DMS 273 treated with DMSO at 0.1 percent for 48 hours (cell line): Measurements from ENCODE around the gene CFAP20DC.

Source experiments
- DNase-seq: peaks from one replicate; lab custom pipeline; 2025; lab: John Stamatoyannopoulos, UW

CFAP20DC gene

GRCh38 chr3:58800032-58800431, 249.8 kb downstream of the CFAP20DC start:
- DNase-seq: no peak

GRCh38 chr3:58799271-58799670, 250.6 kb downstream of the CFAP20DC start:
- no peak for DNase-seq

- no peak for DNase-seq
These were observed 251.5 kb downstream of the CFAP20DC start for GRCh38 chr3:58798312-58798711.

GRCh38 chr3:58794750-58795149, 255.1 kb downstream of the CFAP20DC start:
- no peak for DNase-seq

- no peak for DNase-seq
These were observed 255.9 kb downstream of the CFAP20DC start for GRCh38 chr3:58793938-58794337.

GRCh38 chr3:58792921-58793451, 256.8 kb downstream of the CFAP20DC start:
- DNase-seq: no peak

GRCh38 chr3:58789385-58789784, 260.4 kb downstream of the CFAP20DC start:
- no peak for DNase-seq

- DNase-seq: no peak
These were observed 264.9 kb downstream of the CFAP20DC start for GRCh38 chr3:58784888-58785287.

- no peak for DNase-seq
These were observed 265.4 kb downstream of the CFAP20DC start for GRCh38 chr3:58784425-58784824.

- DNase-seq: no peak
These were observed 266.0 kb downstream of the CFAP20DC start for GRCh38 chr3:58783845-58784244.

GRCh38 chr3:58779934-58780333, 269.9 kb downstream of the CFAP20DC start:
- no peak for DNase-seq

- DNase-seq: no peak
These were observed 273.6 kb downstream of the CFAP20DC start for GRCh38 chr3:58776231-58776630.

GRCh38 chr3:58772462-58772861, 277.4 kb downstream of the CFAP20DC start:
- DNase-seq: no peak

GRCh38 chr3:58769065-58769464, 280.8 kb downstream of the CFAP20DC start:
- no peak for DNase-seq

- no peak for DNase-seq
These were observed 283.1 kb downstream of the CFAP20DC start for GRCh38 chr3:58766587-58767282.

- no peak for DNase-seq
These were observed 294.7 kb downstream of the CFAP20DC start for GRCh38 chr3:58755150-58755549.

GRCh38 chr3:58754074-58754473, 295.8 kb downstream of the CFAP20DC start:
- no peak for DNase-seq

- no peak for DNase-seq
These were observed 297.8 kb downstream of the CFAP20DC start for GRCh38 chr3:58751882-58752567.

- DNase-seq: no peak
These were observed 298.6 kb downstream of the CFAP20DC start for GRCh38 chr3:58751235-58751634.

- no peak for DNase-seq
These were observed 299.9 kb downstream of the CFAP20DC start for GRCh38 chr3:58749948-58750347.

- DNase-seq: no peak
These were observed 301.8 kb downstream of the CFAP20DC start for GRCh38 chr3:58748024-58748423.

- DNase-seq: no peak
These were observed 303.1 kb downstream of the CFAP20DC start for GRCh38 chr3:58746758-58747157.

- DNase-seq: no peak
These were observed 306.5 kb downstream of the CFAP20DC start for GRCh38 chr3:58743296-58743695.
